HCT116 (cell line): Measurements from ENCODE around the gene KTN1. TPM values are rescaled to one million over a fixed set of nuclear protein-coding genes. Genes with fewer than 3 reads are reported as not detected.

Experiments
- ATAC-seq: fragments of 200-7000 bp; cut with Tn5 transposase; 2 replicates; pipeline ENCODE4 v1.9.1; 2020; ENCODE audit warnings: mild to moderate bottlenecking, moderate library complexity
- BruUV-seq: library from RNA; stranded (reverse); fragments of 400-500 nt; replicated peaks from 2 replicates; lab custom pipeline; 2021; lab: Mats Ljungman, UMichigan
- CTCF ChIA-PET: fragments of 300-600 bp; sonication (Branson Sonifier 250); formaldehyde crosslinking; loops from one replicate; lab custom pipeline; 2021; ENCODE audit warnings: antibody characterized with exemption; lab: Charles Lee
- POLR2A ChIA-PET: fragments of 300-600, 350-600 bp; sonication (Branson Sonifier 250); formaldehyde crosslinking; loops from one replicate; lab custom pipeline; 2021; ENCODE audit warnings: antibody characterized with exemption; lab: Charles Lee
- RAD21 ChIA-PET, 2 experiments: fragments of 300-600 bp; sonication (Branson Sonifier 250); formaldehyde crosslinking; loops; one replicate each; lab custom pipeline; 2023; ENCODE audit warnings: low total read pairs in 2 of 2; ENCODE audit not compliant: uncharacterized antibody in 2 of 2, unreplicated experiment in 2 of 2, low non-redundant PET in 1 of 2; lab: Charles Lee
- DNase-seq: peaks from one replicate; pipeline ENCODE4 v3.0.0-alpha.2; 2010; ENCODE audit warnings: low read depth, low spot score
- H2AFZ ChIP-seq: fragments of 200-600 bp; shearing (Covaris generic), sonication (generic); 2 replicates; pipeline ENCODE4 v1.6.1; 2017; ENCODE audit warnings: low read depth, mixed run types, mixed read lengths, antibody characterized with exemption, low read length; ENCODE audit not compliant: poor library complexity, severe bottlenecking
- H3K27ac ChIP-seq: 2 replicates; pipeline ENCODE4 v1.5.1; 2012; ENCODE audit warnings: low read depth, low read length
- H3K27me3 ChIP-seq: fragments of 200-600 bp; sonication (generic); 2 replicates; pipeline ENCODE4 v1.6.1; 2016; ENCODE audit warnings: mixed run types, low read length, mixed read lengths; ENCODE audit not compliant: insufficient read depth
- H3K36me3 ChIP-seq, 2 experiments: fragments of 200-500 bp in 1 of 2; fragments of 200-600 bp in 1 of 2; sonication (Bioruptor generic) in 1 of 2; sonication (generic) in 1 of 2; 2 replicates each; pipeline versions ENCODE4 v1.5.1 to v1.6.1; 2014 to 2016; ENCODE audit warnings: low read length in 2 of 2, inconsistent platforms in 1 of 2, mixed read lengths in 1 of 2, mixed run types in 1 of 2; ENCODE audit not compliant: insufficient read depth in 2 of 2, control insufficient read depth in 1 of 2
- H3K4me1 ChIP-seq, 2 experiments: fragments of 200-600 bp in 1 of 2; sonication (generic) in 1 of 2; 2 replicates each; pipeline versions ENCODE4 v1.5.1 to v1.6.1; 2012 to 2017; ENCODE audit warnings: low read length in 2 of 2, inconsistent platforms in 1 of 2, mild to moderate bottlenecking in 1 of 2, mixed read lengths in 1 of 2, mixed run types in 1 of 2, moderate library complexity in 1 of 2; ENCODE audit not compliant: insufficient read depth in 2 of 2, control insufficient read depth in 1 of 2
- H3K4me2 ChIP-seq: fragments of 200-600 bp; sonication (generic); 2 replicates; pipeline ENCODE4 v1.6.1; 2017; ENCODE audit warnings: mixed run types, low read length, mixed read lengths
- H3K4me3 ChIP-seq, 2 experiments: fragments of 200-600 bp in 1 of 2; sonication (generic) in 1 of 2; replicated peaks in 1 of 2; 2 replicates each; pipeline ENCODE4 v1.5.1; 2011 to 2016; ENCODE audit warnings: low read length in 2 of 2, control low read depth in 1 of 2, low read depth in 1 of 2, mild to moderate bottlenecking in 1 of 2, mixed read lengths in 1 of 2, mixed run types in 1 of 2
- H3K79me2 ChIP-seq: fragments of 200-600 bp; sonication (generic); 2 replicates; pipeline ENCODE4 v1.6.1; 2017; ENCODE audit warnings: mild to moderate bottlenecking, mixed run types, low read length, moderate library complexity, mixed read lengths; ENCODE audit not compliant: insufficient read depth
- H3K9ac ChIP-seq: fragments of 200-600 bp; sonication (generic); 2 replicates; pipeline ENCODE4 v1.6.1; 2016; ENCODE audit warnings: low read length, mixed read lengths
- H3K9me2 ChIP-seq: fragments of 200-600 bp; sonication (generic), shearing (Covaris generic); 2 replicates; pipeline ENCODE4 v1.6.1; 2017; ENCODE audit warnings: mixed run types, mild to moderate bottlenecking, moderate library complexity; ENCODE audit not compliant: insufficient read depth
- H3K9me3 ChIP-seq, 2 experiments: fragments of 200-500 bp in 1 of 2; fragments of 200-600 bp in 1 of 2; sonication (Bioruptor generic) in 1 of 2; sonication (generic) in 1 of 2; 2 replicates each; pipeline ENCODE4 v1.6.1; 2014 to 2017; ENCODE audit warnings: low read length in 2 of 2, mixed read lengths in 2 of 2, inconsistent platforms in 1 of 2, low read depth in 1 of 2, mild to moderate bottlenecking in 1 of 2, mixed run types in 1 of 2, moderate library complexity in 1 of 2; ENCODE audit not compliant: control insufficient read depth in 1 of 2, insufficient read depth in 1 of 2
- H4K20me1 ChIP-seq: fragments of 200-600 bp; sonication (generic), shearing (Covaris generic); 2 replicates; pipeline ENCODE4 v1.6.1; 2017; ENCODE audit warnings: mixed run types, mild to moderate bottlenecking, moderate library complexity; ENCODE audit not compliant: insufficient read depth
- JUND ChIP-seq: IDR thresholded peaks from 2 replicates; pipeline ENCODE4 v1.6.1; 2012
- TCF7L2 ChIP-seq: IDR thresholded peaks from 2 replicates; pipeline ENCODE4 v1.7.0; 2011; ENCODE audit warnings: borderline replicate concordance, inconsistent platforms; ENCODE audit not compliant: insufficient read depth, insufficient read length; ENCODE audit errors: extremely low read depth
- ZFX ChIP-seq: fragments of 450-650 bp; IDR thresholded peaks from 2 replicates; pipeline ENCODE4 v1.6.1; 2017
- ZNF274 ChIP-seq: fragments of 200-500 bp; sonication (Bioruptor generic); IDR thresholded peaks from 2 replicates; pipeline ENCODE4 v1.6.1; 2014; ENCODE audit warnings: mild to moderate bottlenecking, low read depth, low read length, inconsistent platforms
- intact Hi-C: fragments of 100-400 bp; cut with micrococcal nuclease; formaldehyde crosslinking; loops from 2 replicates; pipeline ENCODE4 v1.10.0; 2022
- total RNA-seq: library from RNA; stranded (reverse); gene quantifications from one replicate; pipeline ENCODE4 v1.2.1, GENCODE V29; 2021; ENCODE audit not compliant: unreplicated experiment

Gene KTN1
- total RNA-seq, 1 experiment from 2014 or later: 105 TPM

DNA sequence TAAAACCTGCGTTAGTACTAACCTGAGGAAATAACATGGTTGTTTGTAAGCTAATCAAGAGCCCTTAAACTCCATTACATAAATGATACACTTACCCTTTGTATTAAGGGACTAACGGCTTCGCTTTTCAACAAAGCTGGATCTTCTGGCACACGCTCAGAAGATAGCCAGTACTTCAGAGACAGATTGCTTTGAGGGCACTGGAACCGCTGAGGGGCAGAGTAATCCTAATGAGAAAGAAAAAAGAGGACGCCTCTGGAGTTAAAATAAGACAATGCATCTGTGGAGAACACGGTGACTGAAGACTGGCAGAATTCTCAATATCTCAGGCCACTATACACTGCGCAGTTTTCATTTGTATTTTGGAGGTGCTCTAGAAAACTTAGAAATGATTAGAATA, 1.5 kb upstream of the KTN1 start:
- peak overlapping the region; percentile 81 for H3K4me2 ChIP-seq
- H2AFZ ChIP-seq: no peak overlapping the region
- peak overlapping the region; percentile 54 to 89 for H3K4me3 ChIP-seq
- H3K9me2 ChIP-seq: no peaks in the 10 kb centered on the region
- H4K20me1 ChIP-seq: peaks cover 18% of the 10 kb centered on the region; the same call in 1 of the 2 replicates
- intact Hi-C loops: no loop called here
- no peaks in the 10 kb centered on the region for H3K27me3 ChIP-seq
- peaks cover 44% of the 10 kb centered on the region for H3K79me2 ChIP-seq
- no TSS peak for BruUV-seq
- ChIA-PET POLR2A (no interaction called here), CTCF (interaction anchor here (1.4 kb wide), 1 partner anchor 132 kb away, joined by 6 read pairs; no protein-coding TSS in a partner anchor), RAD21 (no interaction called here)
- 0 out of 4 replicates have a peak, but pooled peaks cover 0 to 11% of the 10 kb centered on the region in 2 experiments for H3K36me3 ChIP-seq
- H3K27ac ChIP-seq: peak overlapping the region; percentile 87
- ATAC-seq (no peak), DNase-seq (no peak)
- peak overlapping the region; percentile 88 for H3K9ac ChIP-seq
- no peaks in the 10 kb centered on the region for H3K9me3 ChIP-seq
- H3K4me1 ChIP-seq: peaks cover 18 to 33% of the 10 kb centered on the region in 2 experiments
- no peak for TF ChIP-seq ZNF274
- TF ChIP-seq TCF7L2: no peak

GRCh38 chr14:55580470-55581341, 699 bp downstream of the KTN1 start:
- POLR2A ChIA-PET: no interaction called here
- Histone ChIP-seq H3K36me3 (0 out of 4 replicates have a peak, but pooled peaks cover 0 to 11% of the 10 kb centered on the region in 2 experiments), H3K4me1 (peaks cover 30 to 51% of the 10 kb centered on the region in 2 experiments), H3K9ac (peak overlapping the region; percentile 91), H3K9me2 (no peaks in the 10 kb centered on the region), H4K20me1 (peaks cover 29% of the 10 kb centered on the region; the same call in 1 of the 2 replicates), H3K9me3 (no peaks in the 10 kb centered on the region), H3K4me3 (peak overlapping the region; percentile 80 to 89), H3K27ac (peak overlapping the region; percentile 87), H2AFZ (no peak overlapping the region), H3K4me2 (peak overlapping the region; percentile 90), H3K27me3 (no peaks in the 10 kb centered on the region), H3K79me2 (peaks cover 66% of the 10 kb centered on the region)
- TF ChIP-seq JUND (no peak), ZFX (peak; percentile 90)
- CTCF ChIA-PET: interaction anchor here (1.0 kb wide), 1 partner anchor 135 kb away, joined by 3 read pairs; no protein-coding TSS in a partner anchor
- ATAC-seq: peak; percentile 53
- RAD21 ChIA-PET: interaction anchor here (0.6 to 1.7 kb wide), 3 partner anchors 19 to 134 kb away, joined by 3 to 4 read pairs (median 3); no protein-coding TSS in a partner anchor
- BruUV-seq: no TSS peak
- intact Hi-C loops: loop anchor here (2.0 to 5.0 kb wide), 2 partner anchors 134 to 222 kb away; no protein-coding TSS in a partner anchor
- no peak for DNase-seq
